Panc1 (cell line): ENCODE measurements around the gene PHETA2. TPM values are rescaled to one million over a fixed set of nuclear protein-coding genes. Genes with fewer than 3 reads are reported as not detected.

Source experiments
- ATAC-seq: fragments of 200-7000 bp; cut with Tn5 transposase; 2 replicates; pipeline ENCODE4 v1.9.1; 2020; ENCODE audit warnings: mild to moderate bottlenecking, moderate library complexity
- BruUV-seq: library from RNA; stranded (reverse); fragments of 400-500 nt; replicated peaks from 2 replicates; lab custom pipeline; 2021; lab: Mats Ljungman, UMichigan
- CTCF ChIA-PET: fragments of 300-600 bp; sonication (Branson Sonifier 250); formaldehyde crosslinking; loops from one replicate; lab custom pipeline; 2022; ENCODE audit warnings: antibody characterized with exemption; lab: Charles Lee
- POLR2A ChIA-PET: fragments of 300-600 bp; sonication (Branson Sonifier 250); formaldehyde crosslinking; loops from one replicate; lab custom pipeline; 2022; ENCODE audit warnings: antibody characterized with exemption; lab: Charles Lee
- DNase-seq: peaks from one replicate; pipeline ENCODE4 v3.0.0-alpha.2; 2010; ENCODE audit warnings: low read depth, low spot score
- H3K27ac ChIP-seq: 2 replicates; pipeline ENCODE4 v1.5.1; 2011; ENCODE audit warnings: mild to moderate bottlenecking, low read length, inconsistent platforms
- H3K27me3 ChIP-seq: fragments of 200-500 bp; sonication (Bioruptor generic); 2 replicates; pipeline ENCODE4 v1.6.0; 2014; ENCODE audit warnings: low read length, inconsistent platforms; ENCODE audit not compliant: control insufficient read depth, insufficient read depth
- H3K36me3 ChIP-seq: fragments of 200-500 bp; sonication (Bioruptor generic); 2 replicates; pipeline ENCODE4 v1.5.1; 2014; ENCODE audit warnings: inconsistent platforms, mild to moderate bottlenecking, low read length, moderate library complexity; ENCODE audit not compliant: control insufficient read depth, insufficient read depth
- H3K4me1 ChIP-seq: 2 replicates; pipeline ENCODE4 v1.5.1; 2011; ENCODE audit warnings: inconsistent platforms, mild to moderate bottlenecking, low read length, moderate library complexity; ENCODE audit not compliant: control insufficient read depth, insufficient read depth
- H3K4me3 ChIP-seq, 2 experiments: 2 replicates each; pipeline ENCODE4 v1.5.1; 2011 to 2012; ENCODE audit warnings: low read depth in 2 of 2, low read length in 2 of 2, mild to moderate bottlenecking in 2 of 2, inconsistent platforms in 1 of 2, moderate library complexity in 1 of 2
- H3K9me3 ChIP-seq: fragments of 200-500 bp; sonication (Bioruptor generic); 2 replicates; pipeline ENCODE4 v1.5.1; 2014; ENCODE audit warnings: low read depth, mild to moderate bottlenecking, inconsistent platforms, low read length, moderate library complexity; ENCODE audit not compliant: control insufficient read depth, insufficient read depth
- CTCF ChIP-seq: fragments of 450-650 bp; IDR thresholded peaks from 2 replicates; pipeline ENCODE4 v1.5.1; 2017; ENCODE audit warnings: mild to moderate bottlenecking
- POLR2AphosphoS5 ChIP-seq: IDR thresholded peaks from 2 replicates; pipeline ENCODE4 v1.6.1; 2012; ENCODE audit warnings: mild to moderate bottlenecking, low read depth, low read length, moderate library complexity
- REST ChIP-seq, 2 experiments: IDR thresholded peaks; 2 replicates each; pipeline ENCODE4 v1.6.1; 2011 to 2012; ENCODE audit warnings: low read depth in 2 of 2, control low read depth in 1 of 2, low read length in 1 of 2, mild to moderate bottlenecking in 1 of 2, moderate library complexity in 1 of 2; ENCODE audit not compliant: insufficient read depth in 1 of 2
- SIN3A ChIP-seq: IDR thresholded peaks from 2 replicates; pipeline ENCODE4 v1.6.1; 2012; ENCODE audit warnings: low read depth, mild to moderate bottlenecking, low read length, moderate library complexity, borderline replicate concordance; ENCODE audit not compliant: insufficient read depth
- TCF7L2 ChIP-seq: IDR thresholded peaks from 2 replicates; pipeline ENCODE4 v1.6.1; 2011; ENCODE audit warnings: mild to moderate bottlenecking, low read depth, low read length, inconsistent platforms
- in situ Hi-C: cut with HindIII; loops from 2 replicates; pipeline ENCODE4 v1.10.0; 2016; ENCODE audit warnings: low sequenced_read_pairs, low pct_unique_long_range_greater_than_20kb
- intact Hi-C: fragments of 100-400 bp; cut with micrococcal nuclease; formaldehyde crosslinking; loops from one replicate; pipeline ENCODE4 v1.10.0; 2022; ENCODE audit not compliant: unreplicated experiment
- total RNA-seq: library from RNA; stranded (reverse); gene quantifications from one replicate; pipeline ENCODE4 v1.2.1, GENCODE V29; 2021; ENCODE audit not compliant: unreplicated experiment

Gene PHETA2
- total RNA-seq, 1 experiment from 2014 or later, result 1.3 TPM

DNA sequence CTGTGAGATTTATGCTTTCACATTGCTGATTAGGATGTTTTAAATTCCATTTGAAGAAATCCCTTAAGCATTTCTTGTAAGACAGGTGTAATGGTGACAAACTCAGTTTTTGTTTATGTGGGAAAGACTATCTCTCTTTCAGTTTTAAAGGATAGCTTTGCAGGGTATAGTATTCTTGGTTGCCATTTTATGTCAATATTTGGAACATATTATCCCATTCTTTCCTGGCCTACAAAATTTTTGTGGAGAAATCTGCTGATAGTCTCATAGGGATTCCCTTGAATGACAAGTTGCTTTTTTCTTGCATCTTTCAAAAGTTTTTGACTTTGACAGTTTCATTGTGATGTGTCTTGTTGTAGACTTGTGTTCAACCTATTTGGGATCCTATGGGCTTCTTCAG, 32.3 kb upstream of the PHETA2 start:
- DNase-seq, result no peak
- Histone ChIP-seq H3K27me3 (no peaks in the 10 kb centered on the region), H3K27ac (no peak overlapping the region), H3K36me3 (no peaks in the 10 kb centered on the region), H3K9me3 (0 out of 2 replicates have a peak, but pooled peaks cover 4% of the 10 kb centered on the region), H3K4me3 (no peak overlapping the region), H3K4me1 (no peaks in the 10 kb centered on the region)
- intact Hi-C loops, result no loop called here
- ChIA-PET CTCF (interaction anchor here (0.7 kb wide), 1 partner anchor 95 kb away, joined by 3 read pairs; the partner anchor contains the start of gene CENPM), POLR2A (no interaction called here)
- ATAC-seq, result no peak
- TF ChIP-seq REST (IDR thresholded peaks at IDR 0.05; ENCODE audit: insufficient read depth in 1 of 2, low read depth in 2 of 2, low read length in 1 of 2) (no peak), TCF7L2 (no peak), SIN3A (no peak), CTCF (no peak), POLR2AphosphoS5 (no peak)
- in situ Hi-C loops, result no loop called here
- no TSS peak for BruUV-seq

GRCh38 chr22:42050641-42051180, 23.3 kb upstream of the PHETA2 start:
- Histone ChIP-seq H3K27me3 (no peaks in the 10 kb centered on the region), H3K9me3 (no peaks in the 10 kb centered on the region), H3K36me3 (no peaks in the 10 kb centered on the region), H3K4me3 (no peak overlapping the region), H3K27ac (no peak overlapping the region), H3K4me1 (no peaks in the 10 kb centered on the region)
- intact Hi-C loops (no loop called here), in situ Hi-C loops (no loop called here)
- no TSS peak for BruUV-seq
- ChIA-PET CTCF (interaction anchor here (0.7 kb wide), 1 partner anchor 18 kb away, joined by 3 read pairs; no protein-coding TSS in a partner anchor), POLR2A (no interaction called here)
- TF ChIP-seq POLR2AphosphoS5 (no peak), TCF7L2 (no peak), SIN3A (no peak), CTCF (no peak), REST (IDR thresholded peaks at IDR 0.05; ENCODE audit: insufficient read depth in 1 of 2, low read depth in 2 of 2, low read length in 1 of 2) (no peak)
- ATAC-seq (no peak), DNase-seq (no peak)
